RWPE1 (cell line): Measurements from ENCODE around the gene OR5B3.

Experiments used
- CTCF ChIA-PET: fragments of 350-600 bp; sonication (Branson Sonifier 250); formaldehyde crosslinking; extraction: SDS; loops from one replicate; lab custom pipeline; 2021; lab: Yijun Ruan, JAX
- POLR2A ChIA-PET: fragments of 400-600 bp; formaldehyde crosslinking; extraction: SDS; loops from one replicate; lab custom pipeline; 2020; ENCODE audit warnings: antibody characterized with exemption; ENCODE audit not compliant: low non-redundant PET; lab: Yijun Ruan, JAX
- DNase-seq: peaks from one replicate; pipeline ENCODE4 v3.0.0; 2012; ENCODE audit warnings: low spot score
- H3K27ac ChIP-seq: fragments of 450-650 bp; 2 replicates; pipeline ENCODE4 v1.5.1; 2017
- CTCF ChIP-seq: fragments of 450-650 bp; conservative IDR thresholded peaks from 2 replicates; pipeline ENCODE4 v1.5.1; 2017; ENCODE audit warnings: low read depth, mild to moderate bottlenecking

OR5B3 gene

GRCh38 chr11:58406774-58407173, at the start of gene OR5B3:
Gene OR5B3 (minus strand): TSS chr11:58406874. CDS start chr11:58403409, 3,465 bp downstream.
- no peak for TF ChIP-seq CTCF
- H3K27ac ChIP-seq, result no peak within 1 kb of the TSS
- DNase-seq, result no peak
- POLR2A ChIA-PET, result no interaction called here
- CTCF ChIA-PET, result no interaction called here

- TF ChIP-seq CTCF, result no peak
- no peak for DNase-seq
- H3K27ac ChIP-seq, result no peak overlapping the region
- CTCF ChIA-PET, result no interaction called here
- POLR2A ChIA-PET, result no interaction called here
These were observed 44.9 kb upstream of the OR5B3 start for GRCh38 chr11:58451585-58451984.

- TF ChIP-seq CTCF, result no peak
- CTCF ChIA-PET, result no interaction called here
- DNase-seq, result no peak
- POLR2A ChIA-PET, result no interaction called here
- no peak overlapping the region for H3K27ac ChIP-seq
These were observed 39.6 kb upstream of the OR5B3 start for GRCh38 chr11:58446294-58446693.

GRCh38 chr11:58444300-58444699, 37.6 kb upstream of the OR5B3 start:
- TF ChIP-seq CTCF, result no peak
- DNase-seq, result no peak
- POLR2A ChIA-PET, result no interaction called here
- no peak overlapping the region for H3K27ac ChIP-seq
- CTCF ChIA-PET, result no interaction called here

GRCh38 chr11:58442136-58442535, 35.5 kb upstream of the OR5B3 start, which contains the start of gene OR5B12:
Gene OR5B12 (minus strand): TSS chr11:58442236. CDS start chr11:58440151, 2,085 bp downstream.
- DNase-seq, result no peak
- CTCF ChIA-PET, result no interaction called here
- POLR2A ChIA-PET, result no interaction called here
- no peak within 1 kb of the TSS for H3K27ac ChIP-seq
- TF ChIP-seq CTCF, result no peak

GRCh38 chr11:58438486-58438885, 31.8 kb upstream of the OR5B3 start:
- ChIA-PET CTCF (no interaction called here), POLR2A (no interaction called here)
- H3K27ac ChIP-seq, result no peak overlapping the region
- TF ChIP-seq CTCF, result no peak
- no peak for DNase-seq

GRCh38 chr11:58434217-58434616, 27.5 kb upstream of the OR5B3 start:
- ChIA-PET CTCF (no interaction called here), POLR2A (no interaction called here)
- no peak for TF ChIP-seq CTCF
- H3K27ac ChIP-seq, result no peak overlapping the region
- no peak for DNase-seq
